ENCODE results near the gene ASIC5. TPM values are rescaled to one million over a fixed set of nuclear protein-coding genes. Genes with fewer than 3 reads are reported as not detected.

ASIC5 gene
- total RNA-seq, 1 donor from 2014 or later: not detected

DNA sequence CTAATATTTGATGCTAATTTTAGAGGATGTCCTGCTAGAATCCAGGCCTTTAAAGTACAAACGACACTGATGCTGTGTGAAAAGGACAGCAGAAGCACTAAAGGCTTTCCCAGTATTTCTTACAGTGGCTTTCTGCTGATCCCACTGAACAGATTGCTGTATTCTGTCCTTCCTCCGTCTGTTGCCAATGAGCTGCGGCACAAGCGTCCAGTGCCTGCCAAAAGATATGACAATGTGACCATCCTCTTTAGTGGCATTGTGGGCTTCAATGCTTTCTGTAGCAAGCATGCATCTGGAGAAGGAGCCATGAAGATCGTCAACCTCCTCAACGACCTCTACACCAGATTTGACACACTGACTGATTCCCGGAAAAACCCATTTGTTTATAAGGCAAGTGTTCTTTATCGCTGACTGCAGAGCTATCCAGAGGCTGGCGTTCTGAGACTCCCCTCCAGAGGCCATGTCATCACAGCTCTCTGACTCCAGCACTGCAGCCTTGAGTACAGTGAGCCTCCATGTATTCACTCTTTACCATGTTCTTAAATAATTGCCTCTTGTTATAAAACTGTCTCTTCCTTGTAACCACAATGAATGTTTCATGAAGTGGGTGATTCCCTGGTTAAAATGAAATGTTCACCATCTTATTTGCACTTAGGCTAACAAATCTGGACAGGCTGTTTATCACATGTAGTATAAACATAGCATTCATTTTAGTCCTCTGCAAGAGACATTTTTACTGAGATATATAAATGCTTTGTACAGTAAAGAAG, 63.7 kb downstream of the ASIC5 start:
- Mint-ChIP-seq H3K4me3 (ENCODE audit: unreplicated experiment) (no peak overlapping the region), H3K27ac (ENCODE audit: unreplicated experiment) (no peak overlapping the region), H3K4me1 (ENCODE audit: low read depth, unreplicated experiment) (peaks cover 11% of the 10 kb centered on the region), H3K9me3 (ENCODE audit: unreplicated experiment) (no peaks in the 10 kb centered on the region), H3K27me3 (ENCODE audit: low read depth, unreplicated experiment) (no peaks in the 10 kb centered on the region), H3K36me3 (ENCODE audit: low read depth, unreplicated experiment) (no peaks in the 10 kb centered on the region)
- H2AFZ ChIP-seq (ENCODE audit: low read depth, low read length): no peak overlapping the region
- H4K20me1 ChIP-seq (ENCODE audit: insufficient read depth, low read length): no peaks in the 10 kb centered on the region
- H3K4me1 ChIP-seq (ENCODE audit: insufficient read depth, low read length): peaks cover 13% of the 10 kb centered on the region
- H3K9ac ChIP-seq (ENCODE audit: low read length): no peak overlapping the region
- no peaks in the 10 kb centered on the region for H3K36me3 ChIP-seq (ENCODE audit: insufficient read depth, low read length)
- no peak overlapping the region for H3K27ac ChIP-seq (ENCODE audit: low read depth, low read length)
- TF ChIP-seq EZH2 (IDR thresholded peaks at IDR 0.05; ENCODE audit: insufficient read depth, low read length) (no peak), CTCF (IDR thresholded peaks at IDR 0.05; ENCODE audit: insufficient read depth, low read depth, low read length) (no peak)
- H3K27me3 ChIP-seq (ENCODE audit: insufficient read depth, low read length): no peaks in the 10 kb centered on the region
- no peaks in the 10 kb centered on the region for H3K9me3 ChIP-seq (ENCODE audit: insufficient read depth, low read depth, low read length)
- H3K79me2 ChIP-seq (ENCODE audit: insufficient read depth, low read length): no peaks in the 10 kb centered on the region
- H3K4me3 ChIP-seq (ENCODE audit: insufficient read depth, low read depth, low read length): no peak overlapping the region
- peak; percentile 37 for FAIRE-seq
- no peak overlapping the region for H3K4me2 ChIP-seq (ENCODE audit: low read length)
- peak; percentile 47 for DNase-seq (ENCODE audit: low read depth)

DNA sequence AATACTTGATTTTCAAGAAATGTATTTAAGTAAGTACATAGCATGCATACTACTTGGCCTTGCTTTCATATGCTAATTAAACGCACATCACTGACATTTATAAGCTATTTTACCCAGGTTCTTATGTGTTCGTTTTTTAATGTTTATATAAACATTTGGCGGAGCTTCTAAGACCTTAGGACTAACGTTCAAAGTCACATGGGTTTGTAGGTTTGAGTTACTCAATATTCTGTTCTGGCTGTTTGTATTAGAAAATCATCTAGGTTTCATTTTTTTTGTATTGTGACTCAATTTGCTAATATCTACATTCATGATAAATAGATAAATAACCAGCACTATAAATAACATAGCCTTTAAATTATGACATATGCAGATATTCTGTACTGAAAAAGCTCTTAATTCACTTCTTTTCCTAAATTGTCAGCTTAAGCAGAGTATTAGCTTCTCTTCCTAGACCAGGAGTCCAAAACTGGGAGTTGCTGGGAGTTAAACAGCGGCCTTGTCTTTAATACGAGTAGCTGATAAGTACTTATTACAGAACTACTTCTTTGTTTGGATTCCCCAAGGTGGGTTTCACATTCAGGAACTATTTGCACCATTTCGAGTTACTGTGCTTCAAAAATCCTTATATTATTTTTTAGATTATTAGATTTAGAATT, 65.3 kb downstream of the ASIC5 start:
- Histone ChIP-seq H3K27ac (ENCODE audit: low read depth, low read length) (no peak overlapping the region), H3K27me3 (ENCODE audit: insufficient read depth, low read length) (no peaks in the 10 kb centered on the region), H3K9me3 (ENCODE audit: insufficient read depth, low read depth, low read length) (no peaks in the 10 kb centered on the region), H4K20me1 (ENCODE audit: insufficient read depth, low read length) (no peaks in the 10 kb centered on the region), H3K79me2 (ENCODE audit: insufficient read depth, low read length) (no peaks in the 10 kb centered on the region), H3K36me3 (ENCODE audit: insufficient read depth, low read length) (no peaks in the 10 kb centered on the region), H3K9ac (ENCODE audit: low read length) (no peak overlapping the region), H3K4me3 (ENCODE audit: insufficient read depth, low read depth, low read length) (no peak overlapping the region), H2AFZ (ENCODE audit: low read depth, low read length) (no peak overlapping the region), H3K4me1 (ENCODE audit: insufficient read depth, low read length) (peaks cover 11% of the 10 kb centered on the region), H3K4me2 (ENCODE audit: low read length) (no peak overlapping the region)
- Mint-ChIP-seq H3K9me3 (ENCODE audit: unreplicated experiment) (no peaks in the 10 kb centered on the region), H3K36me3 (ENCODE audit: low read depth, unreplicated experiment) (no peaks in the 10 kb centered on the region), H3K4me1 (ENCODE audit: low read depth, unreplicated experiment) (peaks cover 14% of the 10 kb centered on the region), H3K27me3 (ENCODE audit: low read depth, unreplicated experiment) (no peaks in the 10 kb centered on the region), H3K27ac (ENCODE audit: unreplicated experiment) (no peak overlapping the region), H3K4me3 (ENCODE audit: unreplicated experiment) (no peak overlapping the region)
- TF ChIP-seq EZH2 (IDR thresholded peaks at IDR 0.05; ENCODE audit: insufficient read depth, low read length) (no peak), CTCF (IDR thresholded peaks at IDR 0.05; ENCODE audit: insufficient read depth, low read depth, low read length) (no peak)
- DNase-seq (ENCODE audit: low read depth): no peak
- no peak for FAIRE-seq

DNA sequence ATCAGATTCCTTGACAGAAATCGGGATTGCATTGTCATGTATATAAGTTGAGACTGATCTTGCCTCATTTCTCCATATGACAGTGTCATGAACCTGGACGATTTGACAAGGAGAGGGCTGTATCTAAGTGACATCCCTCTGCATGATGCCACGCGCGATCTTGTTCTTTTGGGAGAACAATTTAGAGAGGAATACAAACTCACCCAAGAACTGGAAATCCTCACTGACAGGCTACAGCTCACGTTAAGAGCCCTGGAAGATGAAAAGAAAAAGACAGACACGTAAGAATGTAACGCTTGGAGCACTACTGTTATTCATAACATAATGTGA, 66.3 kb downstream of the ASIC5 start:
- no peak overlapping the region for H3K4me3 ChIP-seq (ENCODE audit: insufficient read depth, low read depth, low read length)
- Mint-ChIP-seq H3K9me3 (ENCODE audit: unreplicated experiment) (no peaks in the 10 kb centered on the region), H3K36me3 (ENCODE audit: low read depth, unreplicated experiment) (no peaks in the 10 kb centered on the region), H3K4me1 (ENCODE audit: low read depth, unreplicated experiment) (peaks cover 4% of the 10 kb centered on the region), H3K27ac (ENCODE audit: unreplicated experiment) (no peak overlapping the region), H3K4me3 (ENCODE audit: unreplicated experiment) (no peak overlapping the region), H3K27me3 (ENCODE audit: low read depth, unreplicated experiment) (no peaks in the 10 kb centered on the region)
- H3K9ac ChIP-seq (ENCODE audit: low read length): no peak overlapping the region
- no peak overlapping the region for H2AFZ ChIP-seq (ENCODE audit: low read depth, low read length)
- no peak overlapping the region for H3K27ac ChIP-seq (ENCODE audit: low read depth, low read length)
- DNase-seq (ENCODE audit: low read depth) (no peak), FAIRE-seq (no peak)
- H3K36me3 ChIP-seq (ENCODE audit: insufficient read depth, low read length): no peaks in the 10 kb centered on the region
- H3K27me3 ChIP-seq (ENCODE audit: insufficient read depth, low read length): no peaks in the 10 kb centered on the region
- TF ChIP-seq EZH2 (IDR thresholded peaks at IDR 0.05; ENCODE audit: insufficient read depth, low read length) (no peak), CTCF (IDR thresholded peaks at IDR 0.05; ENCODE audit: insufficient read depth, low read depth, low read length) (no peak)
- H3K9me3 ChIP-seq (ENCODE audit: insufficient read depth, low read depth, low read length): no peaks in the 10 kb centered on the region
- no peaks in the 10 kb centered on the region for H3K79me2 ChIP-seq (ENCODE audit: insufficient read depth, low read length)
- no peaks in the 10 kb centered on the region for H4K20me1 ChIP-seq (ENCODE audit: insufficient read depth, low read length)
- no peak overlapping the region for H3K4me2 ChIP-seq (ENCODE audit: low read length)
- H3K4me1 ChIP-seq (ENCODE audit: insufficient read depth, low read length): peaks cover under 1% of the 10 kb centered on the region

Data from astrocyte (in vitro differentiated cells and primary cell).